SU-DHL-6 (cell line): ENCODE results near the gene ZNF512B.

Experiments
- H2AFZ ChIP-seq: fragments of 200-600 bp; sonication (generic); 2 replicates; pipeline ENCODE4 v1.6.1; 2014; ENCODE audit warnings: low read depth, mild to moderate bottlenecking, moderate library complexity, mixed read lengths, antibody characterized with exemption, low read length; ENCODE audit not compliant: severe bottlenecking
- H3F3A ChIP-seq: fragments of 200-600 bp; shearing (Covaris generic); 2 replicates; pipeline ENCODE4 v1.6.0; 2016; ENCODE audit warnings: antibody characterized with exemption, mild to moderate bottlenecking; ENCODE audit not compliant: insufficient read depth
- H3K27ac ChIP-seq: fragments of 200-600 bp; sonication (generic); 2 replicates; pipeline ENCODE4 v1.5.1; 2016; ENCODE audit warnings: low read depth, mild to moderate bottlenecking, low read length, moderate library complexity, mixed read lengths
- H3K27me3 ChIP-seq: fragments of 200-600 bp; sonication (generic), shearing (Covaris generic); 2 replicates; pipeline ENCODE4 v1.6.0; 2014; ENCODE audit warnings: mild to moderate bottlenecking, low read length
- H3K36me3 ChIP-seq: fragments of 200-600 bp; sonication (generic); 2 replicates; pipeline ENCODE4 v1.6.1; 2014; ENCODE audit warnings: mild to moderate bottlenecking, low read length, mixed read lengths
- H3K4me2 ChIP-seq: fragments of 300-600, 200-600 bp; shearing (Covaris generic), sonication (generic); 2 replicates; pipeline ENCODE4 v1.6.0; 2014; ENCODE audit warnings: low read length, low read depth, mild to moderate bottlenecking; ENCODE audit not compliant: poor library complexity, severe bottlenecking
- H3K4me3 ChIP-seq: fragments of 200-600 bp; sonication (generic); 2 replicates; pipeline ENCODE4 v1.5.1; 2014; ENCODE audit warnings: antibody characterized with exemption, low read length, mild to moderate bottlenecking, mixed read lengths; ENCODE audit not compliant: insufficient read depth, poor library complexity, severe bottlenecking
- H3K79me2 ChIP-seq: fragments of 200-600 bp; sonication (generic); 2 replicates; pipeline ENCODE4 v1.6.1; 2014; ENCODE audit warnings: mild to moderate bottlenecking, low read length, moderate library complexity; ENCODE audit not compliant: insufficient read depth
- H3K9ac ChIP-seq: fragments of 200-600 bp; sonication (generic); 2 replicates; pipeline ENCODE4 v1.7.0; 2014; ENCODE audit warnings: mild to moderate bottlenecking, low read length
- H3K9me2 ChIP-seq: fragments of 200-600 bp; sonication (generic); replicated peaks from 2 replicates; pipeline ENCODE4 v1.6.1; 2014; ENCODE audit warnings: low read length; ENCODE audit not compliant: insufficient read depth
- H3K9me3 ChIP-seq: fragments of 200-600 bp; sonication (generic); 2 replicates; pipeline ENCODE4 v1.6.1; 2014; ENCODE audit warnings: low read length, mixed read lengths; ENCODE audit not compliant: insufficient read depth
- H4K20me1 ChIP-seq: fragments of 200-600 bp; sonication (generic); 2 replicates; pipeline ENCODE4 v1.6.1; 2014; ENCODE audit warnings: low read depth, mild to moderate bottlenecking, antibody characterized with exemption, low read length, moderate library complexity, mixed read lengths
- CTCF ChIP-seq: fragments of 200-600 bp; sonication (generic); IDR thresholded peaks from one replicate; pipeline ENCODE4 v1.5.1; 2017; ENCODE audit warnings: antibody characterized with exemption, mild to moderate bottlenecking, low read length, moderate library complexity; ENCODE audit not compliant: insufficient read depth, poor library complexity, severe bottlenecking
- EZH2phosphoT487 ChIP-seq: fragments of 200-600 bp; sonication (generic), shearing (Covaris generic); conservative IDR thresholded peaks from 2 replicates; pipeline ENCODE4 v1.6.1; 2018; ENCODE audit warnings: mild to moderate bottlenecking, antibody characterized with exemption, low read length, moderate library complexity, mixed read lengths

ZNF512B gene

GRCh38 chr20:63963784-63964301 lies 5.9 kb downstream of the ZNF512B start:
- no peaks in the 10 kb centered on the region for H3K79me2 ChIP-seq
- H3K27ac ChIP-seq: no peak overlapping the region
- H3K9me2 ChIP-seq: no peaks in the 10 kb centered on the region
- no peak overlapping the region for H3K4me3 ChIP-seq
- no peak overlapping the region for H3K9ac ChIP-seq
- peaks cover 15% of the 10 kb centered on the region; the same call in 1 of the 2 replicates for H3K9me3 ChIP-seq
- H3F3A ChIP-seq: no peaks in the 10 kb centered on the region
- no peaks in the 10 kb centered on the region for H3K27me3 ChIP-seq
- H3K36me3 ChIP-seq: no peaks in the 10 kb centered on the region
- no peak overlapping the region for H2AFZ ChIP-seq
- TF ChIP-seq EZH2phosphoT487: no peak
- no peak for TF ChIP-seq CTCF
- no peak overlapping the region for H3K4me2 ChIP-seq
- no peaks in the 10 kb centered on the region for H4K20me1 ChIP-seq

- Histone ChIP-seq H3K79me2 (no peaks in the 10 kb centered on the region), H3K9me3 (peaks cover 15% of the 10 kb centered on the region; the same call in 1 of the 2 replicates), H3F3A (no peaks in the 10 kb centered on the region), H3K27me3 (no peaks in the 10 kb centered on the region), H3K4me3 (no peak overlapping the region), H3K36me3 (no peaks in the 10 kb centered on the region), H4K20me1 (no peaks in the 10 kb centered on the region), H3K9me2 (no peaks in the 10 kb centered on the region), H2AFZ (no peak overlapping the region), H3K4me2 (no peak overlapping the region), H3K27ac (no peak overlapping the region), H3K9ac (no peak overlapping the region)
- TF ChIP-seq CTCF (no peak), EZH2phosphoT487 (no peak)
Measured at GRCh38 chr20:63963348-63963741, 6.4 kb downstream of the ZNF512B start.

- H2AFZ ChIP-seq: no peak overlapping the region
- H3K4me3 ChIP-seq: no peak overlapping the region
- no peak overlapping the region for H3K9ac ChIP-seq
- no peak overlapping the region for H3K27ac ChIP-seq
- TF ChIP-seq EZH2phosphoT487: no peak
- no peak for TF ChIP-seq CTCF
- H3K9me2 ChIP-seq: no peaks in the 10 kb centered on the region
- H3K27me3 ChIP-seq: no peaks in the 10 kb centered on the region
- no peaks in the 10 kb centered on the region for H3F3A ChIP-seq
- H3K4me2 ChIP-seq: no peak overlapping the region
- no peaks in the 10 kb centered on the region for H3K36me3 ChIP-seq
- H3K9me3 ChIP-seq: peaks cover 15% of the 10 kb centered on the region; the same call in 1 of the 2 replicates
- H3K79me2 ChIP-seq: no peaks in the 10 kb centered on the region
- no peaks in the 10 kb centered on the region for H4K20me1 ChIP-seq
Measured at GRCh38 chr20:63962426-63963347, 7.0 kb downstream of the ZNF512B start.
